Stimulated activated CD4-positive, alpha-beta T cell treated with anti-CD3 and anti-CD28 coated beads, Interleukin-12 subunit alpha, Interleukin-12 subunit beta, amount 100 ng/mL, for 48 hours (primary cell): ENCODE data around the gene SLC4A1.

ENCODE experiments used
- DNase-seq, 3 donors: peaks; one replicate each; pipeline ENCODE4 v3.0.0-alpha.2; 2020; ENCODE audit warnings: low read depth in 2 of 3, low spot score in 1 of 3

SLC4A1 gene

GRCh38 chr17:44284024-44284400 is 16.1 kb upstream of the SLC4A1 start:
- DNase-seq: no peak

GRCh38 chr17:44283344-44284023 is 15.5 kb upstream of the SLC4A1 start:
- DNase-seq: no peak

- DNase-seq: no peak
Observed at GRCh38 chr17:44282264-44282663, 14.3 kb upstream of the SLC4A1 start.

- DNase-seq: no peak
Observed at GRCh38 chr17:44281570-44281969, 13.6 kb upstream of the SLC4A1 start.

- no peak for DNase-seq
Observed at GRCh38 chr17:44280392-44280937, 12.5 kb upstream of the SLC4A1 start.

- peak in 1 of 3 donors; percentile 8 for DNase-seq
Observed at GRCh38 chr17:44279666-44280391, 11.9 kb upstream of the SLC4A1 start.

- no peak for DNase-seq
Observed at GRCh38 chr17:44279346-44279665, 11.4 kb upstream of the SLC4A1 start.

GRCh38 chr17:44277976-44278375 is 10.0 kb upstream of the SLC4A1 start:
- DNase-seq: no peak

GRCh38 chr17:44273607-44274006 is 5.7 kb upstream of the SLC4A1 start:
- no peak for DNase-seq

- no peak for DNase-seq
Observed at GRCh38 chr17:44272954-44273353, 5.0 kb upstream of the SLC4A1 start.

- DNase-seq: no peak
Observed at GRCh38 chr17:44272321-44272951, 4.5 kb upstream of the SLC4A1 start.

GRCh38 chr17:44269535-44270240 is 1.8 kb upstream of the SLC4A1 start:
- no peak for DNase-seq

- no peak for DNase-seq
Observed at GRCh38 chr17:44268709-44269534, 987 bp upstream of the SLC4A1 start.

- DNase-seq: no peak
Observed at GRCh38 chr17:44267165-44267455, 825 bp downstream of the SLC4A1 start.

- DNase-seq: no peak
Observed at GRCh38 chr17:44266402-44267164, 1.4 kb downstream of the SLC4A1 start.

- DNase-seq: no peak
Observed at GRCh38 chr17:44263345-44263902, 4.5 kb downstream of the SLC4A1 start.

- no peak for DNase-seq
Observed at GRCh38 chr17:44262654-44263225, 5.2 kb downstream of the SLC4A1 start.

- no peak for DNase-seq
Observed at GRCh38 chr17:44260296-44260695, 7.6 kb downstream of the SLC4A1 start.

GRCh38 chr17:44258811-44259351 is 9.1 kb downstream of the SLC4A1 start:
- no peak for DNase-seq
